Sigmoid colon (tissue), 7 donors: Measurements from ENCODE around the gene TEX264. TPM values are rescaled to one million over a fixed set of nuclear protein-coding genes. Genes with fewer than 3 reads are reported as not detected.

Experiments used
- DNase-seq: peaks from one replicate; pipeline ENCODE4 v3.0.0-alpha.2; 2019
- H3K27ac ChIP-seq, 4 donors: fragments of 200-600 bp; sonication (generic); one replicate each; pipeline ENCODE4 v1.5.1; 2016 to 2019; ENCODE audit warnings: mild to moderate bottlenecking in 1 of 4
- H3K27me3 ChIP-seq, 3 donors: fragments of 200-600 bp; sonication (generic); one replicate each; pipeline ENCODE4 v1.5.1; 2019; ENCODE audit warnings: mild to moderate bottlenecking in 1 of 3
- H3K36me3 ChIP-seq, 4 donors: fragments of 200-600 bp; sonication (generic); one replicate each; pipeline ENCODE4 v1.5.1; 2016 to 2019
- H3K4me1 ChIP-seq, 4 donors: fragments of 200-600 bp; sonication (generic); one replicate each; pipeline ENCODE4 v1.5.1; 2017 to 2019
- H3K4me3 ChIP-seq, 4 donors: fragments of 200-600 bp; sonication (generic); one replicate each; pipeline ENCODE4 v1.5.1; 2017 to 2019; ENCODE audit warnings: mild to moderate bottlenecking in 2 of 4, moderate library complexity in 1 of 4
- H3K9me3 ChIP-seq, 4 donors: fragments of 200-600 bp in 3 of 4; sonication (generic) in 3 of 4; one replicate each; pipeline versions ENCODE4 v1.5.1 to v1.6.1; 2013 to 2019
- EP300 ChIP-seq, 4 donors: sonication (generic); formaldehyde crosslinking; IDR thresholded peaks; one replicate each; pipeline ENCODE4 v1.6.1; 2017; ENCODE audit warnings: antibody characterized with exemption in 4 of 4
- POLR2A ChIP-seq, 2 donors: fragments of 450-650 bp; IDR thresholded peaks; one replicate each; pipeline ENCODE4 v1.6.1; 2016; ENCODE audit warnings: antibody characterized with exemption in 2 of 2, mild to moderate bottlenecking in 2 of 2, moderate library complexity in 2 of 2
- POLR2AphosphoS5 ChIP-seq, 4 donors: sonication (generic); formaldehyde crosslinking; IDR thresholded peaks; one replicate each; pipeline ENCODE4 v1.6.1; 2017; ENCODE audit warnings: antibody characterized with exemption in 4 of 4
- WGBS, 2 donors: extraction: QIAGEN DNeasy Blood & Tissue Kit; methylation state at CpG; one replicate each; pipeline ENCODE4 v1.1.7; 2013; 5-methylcytosine and 5-hydroxymethylcytosine counted together
- intact Hi-C: fragments of 100-400 bp; cut with DNase I; formaldehyde crosslinking; loops from one replicate; pipeline ENCODE4 v1.15.1; 2023
- polyA plus RNA-seq, 3 donors: library from polyadenylated mRNA; stranded (reverse); fragments of 200-250 nt; gene quantifications; one replicate each; pipeline ENCODE4 v1.2.3, GENCODE V29; 2013
- total RNA-seq, 4 donors: library from RNA; depleted of rRNA; stranded (reverse); fragments of >200 nt; gene quantifications; one replicate each; pipeline ENCODE4 v1.1.0, GENCODE V29; 2016
- TF ChIP-seq, protein P1 (sequence below), 4 experiments: fragments of 450-650 bp in 3 of 4; fragments of 200-600 bp in 1 of 4; IDR thresholded peaks; one replicate each; pipeline ENCODE4 v1.5.1; 2016 to 2019; ENCODE audit warnings: antibody characterized with exemption in 4 of 4, mild to moderate bottlenecking in 3 of 4, moderate library complexity in 2 of 4
- donor health status: healthy with polysubstance abuse.
- donor health status: Bipolar disorder and iron deficiency.
- donor health status: healthy.

Gene TEX264
- total and polyA plus RNA-seq, 7 donors, result 23.4 to 79.7 (median 69.3) TPM

DNA sequence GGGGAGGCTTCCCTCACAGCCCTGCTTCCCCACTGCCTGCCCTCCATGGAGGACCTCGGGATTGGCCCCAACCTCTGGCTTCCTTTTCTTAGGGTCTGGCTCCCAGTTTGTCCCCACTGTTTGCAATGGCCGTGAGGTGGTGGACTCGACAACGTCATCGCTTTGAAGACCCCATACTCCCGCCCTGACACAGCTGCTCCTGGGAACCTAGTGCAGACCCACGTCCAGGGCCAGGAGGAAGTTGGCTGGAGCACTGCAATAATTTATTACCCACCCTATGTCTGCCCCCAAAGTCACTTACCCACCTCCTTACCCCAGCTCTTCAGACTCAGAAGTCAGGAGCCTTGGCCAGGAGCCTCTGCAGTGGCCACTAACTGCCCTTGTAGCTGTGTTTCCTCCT lies 46.9 kb downstream of the TEX264 start:
- Histone ChIP-seq H3K4me1 (no peaks in the 10 kb centered on the region), H3K9me3 (no peaks in the 10 kb centered on the region), H3K27ac (no peak overlapping the region), H3K27me3 (peaks cover 0 to 7% (median 0%) of the 10 kb centered on the region in 3 donors), H3K36me3 (no peaks in the 10 kb centered on the region), H3K4me3 (no peak overlapping the region)
- 77 to 79% methylated on average over 7 of the region's 7 CpGs for WGBS, 2 donors
- DNase-seq, result no peak
- no peak for TF ChIP-seq POLR2AphosphoS5 (IDR thresholded peaks at IDR 0.05)
- TF ChIP-seq, protein P1, sequence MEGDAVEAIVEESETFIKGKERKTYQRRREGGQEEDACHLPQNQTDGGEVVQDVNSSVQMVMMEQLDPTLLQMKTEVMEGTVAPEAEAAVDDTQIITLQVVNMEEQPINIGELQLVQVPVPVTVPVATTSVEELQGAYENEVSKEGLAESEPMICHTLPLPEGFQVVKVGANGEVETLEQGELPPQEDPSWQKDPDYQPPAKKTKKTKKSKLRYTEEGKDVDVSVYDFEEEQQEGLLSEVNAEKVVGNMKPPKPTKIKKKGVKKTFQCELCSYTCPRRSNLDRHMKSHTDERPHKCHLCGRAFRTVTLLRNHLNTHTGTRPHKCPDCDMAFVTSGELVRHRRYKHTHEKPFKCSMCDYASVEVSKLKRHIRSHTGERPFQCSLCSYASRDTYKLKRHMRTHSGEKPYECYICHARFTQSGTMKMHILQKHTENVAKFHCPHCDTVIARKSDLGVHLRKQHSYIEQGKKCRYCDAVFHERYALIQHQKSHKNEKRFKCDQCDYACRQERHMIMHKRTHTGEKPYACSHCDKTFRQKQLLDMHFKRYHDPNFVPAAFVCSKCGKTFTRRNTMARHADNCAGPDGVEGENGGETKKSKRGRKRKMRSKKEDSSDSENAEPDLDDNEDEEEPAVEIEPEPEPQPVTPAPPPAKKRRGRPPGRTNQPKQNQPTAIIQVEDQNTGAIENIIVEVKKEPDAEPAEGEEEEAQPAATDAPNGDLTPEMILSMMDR (IDR thresholded peaks at IDR 0.05), result no peak
- TF ChIP-seq EP300 (IDR thresholded peaks at IDR 0.05), result no peak
- no peak for TF ChIP-seq POLR2A (IDR thresholded peaks at IDR 0.05)
- intact Hi-C loops, result no loop called here

DNA sequence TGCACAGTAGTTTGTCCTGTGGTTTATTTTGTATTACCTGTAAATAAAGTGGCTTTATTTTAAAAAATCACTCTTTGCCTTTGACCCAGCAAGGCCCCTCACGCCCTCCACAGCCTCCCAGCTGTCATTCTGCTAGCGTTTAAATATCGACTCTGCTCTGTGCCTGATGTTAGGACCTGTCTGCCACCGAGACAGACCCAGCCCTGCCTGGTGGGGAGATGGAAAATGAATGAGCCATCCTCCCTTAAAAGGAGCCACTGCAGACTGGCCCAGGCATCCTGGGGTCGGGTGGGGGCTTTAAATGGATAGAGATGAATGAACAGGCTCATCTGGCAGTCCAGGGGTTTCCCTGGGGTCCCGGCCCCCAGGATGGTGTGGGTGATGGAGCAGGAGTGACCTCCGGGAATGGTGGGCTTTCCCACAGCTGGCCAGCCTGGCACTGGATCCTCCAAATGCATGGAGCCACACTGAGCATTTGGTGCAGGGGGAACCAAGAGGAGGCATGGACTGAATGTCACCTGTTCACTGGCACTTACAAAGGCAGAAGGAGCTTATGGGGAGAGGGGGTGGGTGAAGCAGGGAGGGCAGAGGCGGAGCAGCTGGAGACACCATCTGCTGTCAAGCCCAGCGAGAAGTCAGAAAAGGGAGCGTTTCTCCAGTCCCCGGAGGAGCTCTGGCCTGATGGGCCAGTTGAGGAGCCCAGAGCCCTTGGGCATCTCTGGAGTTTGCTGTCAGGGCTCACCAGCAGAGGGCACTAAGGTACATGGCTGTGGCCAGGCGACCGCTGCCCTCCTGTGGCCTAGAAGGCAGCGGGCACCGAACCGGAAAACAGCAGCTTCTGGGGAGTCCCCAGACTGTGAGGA lies 47.7 kb downstream of the TEX264 start:
- Histone ChIP-seq H3K27me3 (peaks cover 0 to 7% (median 0%) of the 10 kb centered on the region in 3 donors), H3K36me3 (no peaks in the 10 kb centered on the region), H3K4me1 (no peaks in the 10 kb centered on the region), H3K27ac (no peak overlapping the region), H3K4me3 (no peak overlapping the region), H3K9me3 (no peaks in the 10 kb centered on the region)
- intact Hi-C loops, result no loop called here
- WGBS, 2 donors, result 29 to 45% methylated on average over 16 of the region's 16 CpGs
- TF ChIP-seq, protein P1 (IDR thresholded peaks at IDR 0.05), result peak in 1 of 4 experiments; percentile 15
- no peak for TF ChIP-seq EP300 (IDR thresholded peaks at IDR 0.05)
- peak; percentile 55 for DNase-seq

DNA sequence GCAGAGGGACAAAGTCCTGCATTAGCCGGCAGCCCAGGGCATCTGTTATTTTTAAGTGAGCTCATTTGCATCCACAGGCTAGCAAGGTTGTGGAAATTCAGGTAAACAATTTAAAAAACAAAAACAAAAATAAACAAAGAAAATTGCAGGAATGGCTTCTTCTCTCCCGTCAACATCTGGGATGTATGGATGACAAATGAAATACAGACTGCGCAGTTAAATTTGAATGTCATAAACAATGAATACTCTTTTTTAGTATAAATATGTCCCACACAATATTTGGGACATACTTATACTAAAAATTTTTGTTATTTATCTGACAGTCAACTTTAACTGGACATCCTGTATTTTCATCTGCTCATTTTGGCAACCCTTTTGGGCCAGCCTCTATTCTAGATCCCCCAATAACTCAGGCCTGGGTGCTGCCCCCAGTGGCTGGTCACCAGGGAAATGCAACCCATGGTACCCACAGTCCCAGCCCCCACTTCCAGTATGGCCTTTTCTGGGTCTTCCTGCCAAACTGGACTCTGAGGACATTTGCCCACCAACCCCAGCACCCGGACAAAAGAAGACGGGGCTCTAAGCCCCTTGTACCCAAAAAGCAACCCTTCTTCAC lies 48.5 kb downstream of the TEX264 start:
- no peak for DNase-seq
- no peak overlapping the region for H3K27ac ChIP-seq
- TF ChIP-seq POLR2A (IDR thresholded peaks at IDR 0.05) (no peak), POLR2AphosphoS5 (IDR thresholded peaks at IDR 0.05) (no peak), EP300 (IDR thresholded peaks at IDR 0.05) (no peak)
- TF ChIP-seq, protein P1 (IDR thresholded peaks at IDR 0.05), result no peak
- WGBS, 2 donors, result 71 to 73% methylated on average over 5 of the region's 5 CpGs
- H3K36me3 ChIP-seq, result no peaks in the 10 kb centered on the region
- intact Hi-C loops, result no loop called here
- H3K4me1 ChIP-seq, result no peaks in the 10 kb centered on the region
- H3K4me3 ChIP-seq, result no peak overlapping the region
- H3K9me3 ChIP-seq, result no peaks in the 10 kb centered on the region
- peaks cover 0 to 7% (median 0%) of the 10 kb centered on the region in 3 donors for H3K27me3 ChIP-seq

DNA sequence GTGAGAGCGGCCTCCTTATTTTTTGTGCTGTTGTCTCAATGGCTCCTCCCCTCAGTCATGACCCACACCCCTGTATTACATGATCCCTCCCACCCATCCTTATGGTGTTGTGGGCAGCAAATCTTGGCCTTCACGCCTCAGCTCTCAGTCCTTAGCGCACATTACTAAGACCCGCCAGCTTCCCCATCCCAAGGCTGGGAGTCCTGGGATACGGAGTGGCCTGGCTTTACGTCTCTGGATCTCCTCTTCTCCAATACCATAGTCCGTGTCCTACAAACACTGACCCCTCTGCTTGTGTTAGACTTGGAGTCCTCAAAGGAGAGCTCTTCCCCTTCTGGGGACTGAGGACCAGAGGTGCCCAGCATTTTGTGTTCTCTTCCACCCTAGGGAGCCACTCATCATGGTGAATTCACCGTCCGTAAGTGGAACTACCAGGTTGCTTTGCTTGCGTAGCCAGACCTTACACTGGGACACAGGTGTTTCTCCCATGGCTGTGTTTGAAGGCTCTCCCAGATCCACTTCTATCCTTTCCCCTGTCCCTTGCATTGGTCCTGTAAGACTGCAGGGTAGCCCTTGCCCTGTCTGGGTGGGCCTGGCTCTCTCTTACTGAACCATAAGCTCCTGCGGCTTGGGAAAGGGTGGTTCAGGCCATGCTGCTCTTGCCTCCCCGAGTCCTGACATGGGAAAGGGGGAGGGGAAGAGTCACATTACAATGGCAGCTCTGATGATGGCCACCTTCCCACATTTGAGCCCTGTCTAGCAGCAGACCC lies 49.4 kb downstream of the TEX264 start:
- no peak overlapping the region for H3K4me3 ChIP-seq
- TF ChIP-seq, protein P1 (IDR thresholded peaks at IDR 0.05), result no peak
- no peak for TF ChIP-seq POLR2AphosphoS5 (IDR thresholded peaks at IDR 0.05)
- no peak for TF ChIP-seq POLR2A (IDR thresholded peaks at IDR 0.05)
- no peak for TF ChIP-seq EP300 (IDR thresholded peaks at IDR 0.05)
- DNase-seq, result no peak
- H3K4me1 ChIP-seq, result no peaks in the 10 kb centered on the region
- H3K27me3 ChIP-seq, result peaks cover 0 to 7% (median 0%) of the 10 kb centered on the region in 3 donors
- no peak overlapping the region for H3K27ac ChIP-seq
- H3K36me3 ChIP-seq, result no peaks in the 10 kb centered on the region
- 89 to 92% methylated on average over 12 of the region's 12 CpGs for WGBS, 2 donors
- H3K9me3 ChIP-seq, result no peaks in the 10 kb centered on the region
- intact Hi-C loops, result no loop called here
